Mesenchymal stem cell (in vitro differentiated cells and primary cell): ENCODE data around the gene AGAP1.
A peak's percentile ranks its signal among the peaks of the same experiment; 100 is the strongest.

ENCODE experiments used
- DNase-seq: peaks from one replicate; pipeline ENCODE4 v3.0.0-alpha.2; 2013
- H2AFZ ChIP-seq: one replicate; pipeline ENCODE4 v1.6.1; 2013; ENCODE audit warnings: low read depth, mild to moderate bottlenecking, control low read depth, inconsistent platforms, low read length, moderate library complexity
- H2AK5ac ChIP-seq: 2 replicates; pipeline ENCODE4 v1.6.1; 2013; ENCODE audit warnings: low read length, moderate library complexity, mild to moderate bottlenecking, inconsistent platforms; ENCODE audit not compliant: severe bottlenecking
- H2BK120ac ChIP-seq: one replicate; pipeline ENCODE4 v1.6.1; 2013; ENCODE audit warnings: low read depth, mild to moderate bottlenecking, inconsistent platforms, low read length, moderate library complexity
- H2BK12ac ChIP-seq, 2 experiments: one replicate each; pipeline ENCODE4 v1.6.1; 2013; ENCODE audit warnings: inconsistent platforms in 2 of 2, low read length in 2 of 2, mild to moderate bottlenecking in 2 of 2, moderate library complexity in 2 of 2, control low read depth in 1 of 2
- H2BK15ac ChIP-seq: one replicate; pipeline ENCODE4 v1.6.1; 2013; ENCODE audit warnings: mild to moderate bottlenecking, low read depth, inconsistent platforms; ENCODE audit not compliant: poor library complexity, severe bottlenecking
- H2BK5ac ChIP-seq: 2 replicates; pipeline ENCODE4 v1.6.1; 2013; ENCODE audit warnings: low read depth, mild to moderate bottlenecking, low read length, control low read depth, inconsistent platforms; ENCODE audit not compliant: poor library complexity, severe bottlenecking
- H3K14ac ChIP-seq, 2 experiments: one replicate each; pipeline ENCODE4 v1.6.1; 2013; ENCODE audit warnings: inconsistent platforms in 2 of 2, low read length in 2 of 2, control low read depth in 1 of 2, mild to moderate bottlenecking in 1 of 2, moderate library complexity in 1 of 2
- H3K18ac ChIP-seq, 2 experiments: one replicate each; pipeline ENCODE4 v1.6.1; 2013; ENCODE audit warnings: inconsistent platforms in 2 of 2, low read length in 2 of 2, control low read depth in 1 of 2, low read depth in 1 of 2, mild to moderate bottlenecking in 1 of 2
- H3K23ac ChIP-seq, 2 experiments: one replicate each; pipeline ENCODE4 v1.6.1; 2013; ENCODE audit warnings: inconsistent platforms in 2 of 2, low read length in 2 of 2, mild to moderate bottlenecking in 2 of 2, moderate library complexity in 2 of 2, control low read depth in 1 of 2
- H3K27ac ChIP-seq: 2 replicates; pipeline ENCODE4 v1.5.1; 2013; ENCODE audit warnings: mild to moderate bottlenecking, moderate library complexity, low read length, control low read depth, inconsistent platforms; ENCODE audit not compliant: poor library complexity, severe bottlenecking
- H3K27me3 ChIP-seq, 2 experiments: 2 replicates each; pipeline versions ENCODE4 v1.6.1 to v1.7.0; 2013; ENCODE audit warnings: low read length in 2 of 2, mild to moderate bottlenecking in 2 of 2, moderate library complexity in 2 of 2, control low read depth in 1 of 2, inconsistent platforms in 1 of 2; ENCODE audit not compliant: control insufficient read depth in 1 of 2, insufficient read depth in 1 of 2
- H3K36me3 ChIP-seq, 2 experiments: 2 replicates each; pipeline versions ENCODE4 v1.6.1 to v1.7.0; 2013; ENCODE audit warnings: low read length in 2 of 2, control low read depth in 1 of 2, inconsistent platforms in 1 of 2, low read depth in 1 of 2, mild to moderate bottlenecking in 1 of 2; ENCODE audit not compliant: insufficient read depth in 2 of 2, control insufficient read depth in 1 of 2
- H3K4ac ChIP-seq, 2 experiments: one replicate each; pipeline ENCODE4 v1.6.1; 2013; ENCODE audit warnings: inconsistent platforms in 2 of 2, low read length in 2 of 2, mild to moderate bottlenecking in 2 of 2, moderate library complexity in 2 of 2, control low read depth in 1 of 2, low read depth in 1 of 2
- H3K4me1 ChIP-seq: 2 replicates; pipeline ENCODE4 v1.6.1; 2013; ENCODE audit warnings: low read depth, low read length, control low read depth; ENCODE audit not compliant: control insufficient read depth, insufficient read depth
- H3K4me2 ChIP-seq: 2 replicates; pipeline ENCODE4 v1.6.1; 2013; ENCODE audit warnings: low read length, mild to moderate bottlenecking, inconsistent platforms; ENCODE audit not compliant: poor library complexity, severe bottlenecking
- H3K4me3 ChIP-seq, 2 experiments: 2 replicates each; pipeline versions ENCODE4 v1.5.1 to v1.7.0; 2013; ENCODE audit warnings: low read length in 2 of 2, mild to moderate bottlenecking in 2 of 2, control low read depth in 1 of 2, low read depth in 1 of 2; ENCODE audit not compliant: insufficient read depth in 1 of 2
- H3K79me1 ChIP-seq: replicated peaks from 2 replicates; pipeline ENCODE4 v1.6.1; 2013; ENCODE audit warnings: mild to moderate bottlenecking, control low read depth, low read length, inconsistent platforms; ENCODE audit not compliant: poor library complexity, severe bottlenecking
- H3K9ac ChIP-seq: 2 replicates; pipeline ENCODE4 v1.7.0; 2013; ENCODE audit warnings: mild to moderate bottlenecking, low read length, moderate library complexity
- H3K9me3 ChIP-seq: 2 replicates; pipeline ENCODE4 v1.7.0; 2013; ENCODE audit warnings: mild to moderate bottlenecking, low read length; ENCODE audit not compliant: control insufficient read depth
- H4K8ac ChIP-seq: one replicate; pipeline ENCODE4 v1.6.1; 2013; ENCODE audit warnings: inconsistent platforms, mild to moderate bottlenecking, low read length, moderate library complexity
- H4K91ac ChIP-seq: one replicate; pipeline ENCODE4 v1.6.1; 2013; ENCODE audit warnings: mild to moderate bottlenecking, low read length, inconsistent platforms
- WGBS: methylation state at CpG from one replicate; pipeline ENCODE4 v1.1.7; 2013; ENCODE audit warnings: mixed read lengths; 5-methylcytosine and 5-hydroxymethylcytosine counted together

Gene AGAP1

GRCh38 chr2:236051351-236051750, 557.5 kb downstream of the AGAP1 start:
- Histone ChIP-seq H4K91ac (no peak overlapping the region), H2AFZ (no peak overlapping the region), H2AK5ac (no peak overlapping the region), H3K4me2 (no peak overlapping the region), H3K23ac (no peak overlapping the region), H3K4ac (no peak overlapping the region), H2BK15ac (no peak overlapping the region), H3K18ac (no peak overlapping the region), H3K27me3 (no peaks in the 10 kb centered on the region), H3K27ac (no peak overlapping the region), H2BK5ac (no peak overlapping the region), H4K8ac (no peak overlapping the region), H2BK12ac (no peak overlapping the region), H3K4me1 (no peaks in the 10 kb centered on the region), H3K9me3 (no peaks in the 10 kb centered on the region), H3K4me3 (no peak overlapping the region), H2BK120ac (no peak overlapping the region), H3K9ac (peak overlapping the region; percentile 42), H3K14ac (no peak overlapping the region), H3K79me1 (no peaks in the 10 kb centered on the region), H3K36me3 (peaks cover 21 to 24% of the 10 kb centered on the region in 2 experiments)
- no peak for DNase-seq
- 79% methylated on average over 10 of the region's 10 CpGs for WGBS

GRCh38 chr2:236051806-236052205, 558.0 kb downstream of the AGAP1 start:
- H2BK5ac ChIP-seq, result no peak overlapping the region
- H3K18ac ChIP-seq, result no peak overlapping the region
- H3K27ac ChIP-seq, result no peak overlapping the region
- H2AK5ac ChIP-seq, result no peak overlapping the region
- no peak overlapping the region for H2BK15ac ChIP-seq
- no peak overlapping the region for H3K4ac ChIP-seq
- no peak overlapping the region for H2AFZ ChIP-seq
- H3K4me1 ChIP-seq, result peaks cover 1% of the 10 kb centered on the region
- no peaks in the 10 kb centered on the region for H3K9me3 ChIP-seq
- H3K79me1 ChIP-seq, result no peaks in the 10 kb centered on the region
- peaks cover 24% of the 10 kb centered on the region in 2 experiments for H3K36me3 ChIP-seq
- DNase-seq, result no peak
- H3K14ac ChIP-seq, result no peak overlapping the region
- no peak overlapping the region for H4K8ac ChIP-seq
- H3K4me3 ChIP-seq, result no peak overlapping the region
- H2BK12ac ChIP-seq, result no peak overlapping the region
- H4K91ac ChIP-seq, result no peak overlapping the region
- no peaks in the 10 kb centered on the region for H3K27me3 ChIP-seq
- H3K23ac ChIP-seq, result no peak overlapping the region
- H2BK120ac ChIP-seq, result no peak overlapping the region
- H3K9ac ChIP-seq, result peak overlapping the region; percentile 42
- WGBS, result 88% methylated on average over 9 of the region's 11 CpGs
- no peak overlapping the region for H3K4me2 ChIP-seq

- no peak overlapping the region for H4K8ac ChIP-seq
- H2BK5ac ChIP-seq, result no peak overlapping the region
- H3K36me3 ChIP-seq, result peaks cover 22 to 24% of the 10 kb centered on the region in 2 experiments
- H2BK15ac ChIP-seq, result no peak overlapping the region
- H2BK12ac ChIP-seq, result no peak overlapping the region
- H3K27ac ChIP-seq, result no peak overlapping the region
- H4K91ac ChIP-seq, result no peak overlapping the region
- H3K79me1 ChIP-seq, result no peaks in the 10 kb centered on the region
- no peak overlapping the region for H3K4me2 ChIP-seq
- no peak overlapping the region for H3K14ac ChIP-seq
- no peak overlapping the region for H3K4me3 ChIP-seq
- H2AK5ac ChIP-seq, result no peak overlapping the region
- H2AFZ ChIP-seq, result no peak overlapping the region
- H3K23ac ChIP-seq, result no peak overlapping the region
- no peak overlapping the region for H2BK120ac ChIP-seq
- no peak overlapping the region for H3K9ac ChIP-seq
- no peaks in the 10 kb centered on the region for H3K9me3 ChIP-seq
- no peaks in the 10 kb centered on the region for H3K27me3 ChIP-seq
- WGBS, result 96% methylated on average over 14 of the region's 14 CpGs
- H3K4ac ChIP-seq, result no peak overlapping the region
- peaks cover 1% of the 10 kb centered on the region for H3K4me1 ChIP-seq
- no peak for DNase-seq
- H3K18ac ChIP-seq, result no peak overlapping the region
These were observed 558.4 kb downstream of the AGAP1 start for GRCh38 chr2:236052206-236052605.

- Histone ChIP-seq H3K4me2 (no peak overlapping the region), H2BK5ac (no peak overlapping the region), H2BK12ac (no peak overlapping the region), H3K27me3 (no peaks in the 10 kb centered on the region), H3K4ac (no peak overlapping the region), H4K8ac (no peak overlapping the region), H3K9ac (no peak overlapping the region), H3K4me1 (peaks cover 1% of the 10 kb centered on the region), H2AK5ac (no peak overlapping the region), H2BK15ac (no peak overlapping the region), H3K23ac (no peak overlapping the region), H3K36me3 (peaks cover 19 to 24% of the 10 kb centered on the region in 2 experiments), H4K91ac (no peak overlapping the region), H2BK120ac (no peak overlapping the region), H3K14ac (no peak overlapping the region), H3K27ac (no peak overlapping the region), H2AFZ (no peak overlapping the region), H3K79me1 (no peaks in the 10 kb centered on the region), H3K18ac (no peak overlapping the region), H3K9me3 (peaks cover 6% of the 10 kb centered on the region), H3K4me3 (no peak overlapping the region)
- no peak for DNase-seq
- WGBS, result 74% methylated on average over 37 of the region's 37 CpGs
These were observed 559.3 kb downstream of the AGAP1 start for GRCh38 chr2:236052926-236053821.
